ENCODE results near the gene RB1. TPM values are rescaled to one million over a fixed set of nuclear protein-coding genes. Genes with fewer than 3 reads are reported as not detected.

The RB1 gene
- total RNA-seq, 4 donors from 2014 or later: 23.0 to 62.6 (median 42.4) TPM

- H3K36me3 ChIP-seq: no peaks in the 10 kb centered on the region
- no peak for DNase-seq
- TF ChIP-seq POLR2A (IDR thresholded peaks at IDR 0.05): no peak
- TF ChIP-seq CTCF (IDR thresholded peaks at IDR 0.05): no peak
- no peak overlapping the region for H3K4me3 ChIP-seq
- WGBS, 2 donors: 26 to 35% methylated on average over 2 of the region's 2 CpGs
- intact Hi-C loops (cut with DNase I): no loop called here
- H3K9me3 ChIP-seq: no peaks in the 10 kb centered on the region
- no peaks in the 10 kb centered on the region for H3K4me1 ChIP-seq
- no peak overlapping the region for H3K27ac ChIP-seq
- H3K27me3 ChIP-seq: no peaks in the 10 kb centered on the region
These were observed 24.7 kb upstream of the RB1 start for GRCh38 chr13:48278806-48279205.

- Histone ChIP-seq H3K4me1 (no peaks in the 10 kb centered on the region), H3K4me3 (no peak overlapping the region), H3K9me3 (no peaks in the 10 kb centered on the region), H3K27me3 (no peaks in the 10 kb centered on the region), H3K27ac (no peak overlapping the region), H3K36me3 (no peaks in the 10 kb centered on the region)
- no peak for DNase-seq
- 57 to 58% methylated on average over 1 of the region's 1 CpG for WGBS, 2 donors
- intact Hi-C loops (cut with DNase I): no loop called here
- no peak for TF ChIP-seq CTCF (IDR thresholded peaks at IDR 0.05)
- no peak for TF ChIP-seq POLR2A (IDR thresholded peaks at IDR 0.05)
These were observed 22.0 kb upstream of the RB1 start for GRCh38 chr13:48281556-48281955.

GRCh38 chr13:48291730-48292129 is 11.8 kb upstream of the RB1 start:
- TF ChIP-seq CTCF (IDR thresholded peaks at IDR 0.05) (no peak), POLR2A (IDR thresholded peaks at IDR 0.05) (no peak)
- 37 to 54% methylated on average over 2 of the region's 2 CpGs for WGBS, 2 donors

GRCh38 chr13:48292650-48293049 is 10.9 kb upstream of the RB1 start:
- Histone ChIP-seq H3K4me3 (no peak overlapping the region), H3K27me3 (no peaks in the 10 kb centered on the region), H3K4me1 (peaks cover 0 to 4% (median 0%) of the 10 kb centered on the region in 3 donors), H3K36me3 (no peaks in the 10 kb centered on the region), H3K9me3 (no peaks in the 10 kb centered on the region), H3K27ac (no peak overlapping the region)
- DNase-seq: no peak
- WGBS, 2 donors: 80 to 82% methylated on average over 4 of the region's 4 CpGs
- intact Hi-C loops (cut with DNase I): no loop called here
- TF ChIP-seq CTCF (IDR thresholded peaks at IDR 0.05): no peak
- no peak for TF ChIP-seq POLR2A (IDR thresholded peaks at IDR 0.05)

More at GRCh38 chr13:48291730-48292129, 11.8 kb upstream of the RB1 start:
- intact Hi-C loops (cut with DNase I): no loop called here
- H3K4me3 ChIP-seq: no peak overlapping the region
- H3K27ac ChIP-seq: no peak overlapping the region
- peaks cover 0 to 4% (median 0%) of the 10 kb centered on the region in 3 donors for H3K4me1 ChIP-seq
- no peaks in the 10 kb centered on the region for H3K36me3 ChIP-seq
- no peaks in the 10 kb centered on the region for H3K27me3 ChIP-seq
- no peaks in the 10 kb centered on the region for H3K9me3 ChIP-seq
- no peak for DNase-seq

GRCh38 chr13:48294653-48295052 is 8.9 kb upstream of the RB1 start:
- Histone ChIP-seq H3K36me3 (no peaks in the 10 kb centered on the region), H3K4me3 (no peak overlapping the region), H3K27me3 (no peaks in the 10 kb centered on the region), H3K4me1 (peaks cover 0 to 4% (median 0%) of the 10 kb centered on the region in 3 donors), H3K9me3 (no peaks in the 10 kb centered on the region), H3K27ac (no peak overlapping the region)
- TF ChIP-seq POLR2A (IDR thresholded peaks at IDR 0.05) (no peak), CTCF (IDR thresholded peaks at IDR 0.05) (no peak)
- no peak for DNase-seq
- intact Hi-C loops (cut with DNase I): no loop called here
- WGBS, 2 donors: 95 to 97% methylated on average over 2 of the region's 2 CpGs

Measured in esophagus squamous epithelium (tissue), 5 donors.